ENCODE measurements around the gene EHHADH. TPM values are rescaled to one million over a fixed set of nuclear protein-coding genes. Genes with fewer than 3 reads are reported as not detected.
"Not testable (repeated sequence)": the region's sequence is repeated elsewhere in the genome, so short reads cannot be mapped to it uniquely, and the experiment has no call there.

EHHADH gene
- total RNA-seq, 1 experiment from 2014 or later: not detected

DNA sequence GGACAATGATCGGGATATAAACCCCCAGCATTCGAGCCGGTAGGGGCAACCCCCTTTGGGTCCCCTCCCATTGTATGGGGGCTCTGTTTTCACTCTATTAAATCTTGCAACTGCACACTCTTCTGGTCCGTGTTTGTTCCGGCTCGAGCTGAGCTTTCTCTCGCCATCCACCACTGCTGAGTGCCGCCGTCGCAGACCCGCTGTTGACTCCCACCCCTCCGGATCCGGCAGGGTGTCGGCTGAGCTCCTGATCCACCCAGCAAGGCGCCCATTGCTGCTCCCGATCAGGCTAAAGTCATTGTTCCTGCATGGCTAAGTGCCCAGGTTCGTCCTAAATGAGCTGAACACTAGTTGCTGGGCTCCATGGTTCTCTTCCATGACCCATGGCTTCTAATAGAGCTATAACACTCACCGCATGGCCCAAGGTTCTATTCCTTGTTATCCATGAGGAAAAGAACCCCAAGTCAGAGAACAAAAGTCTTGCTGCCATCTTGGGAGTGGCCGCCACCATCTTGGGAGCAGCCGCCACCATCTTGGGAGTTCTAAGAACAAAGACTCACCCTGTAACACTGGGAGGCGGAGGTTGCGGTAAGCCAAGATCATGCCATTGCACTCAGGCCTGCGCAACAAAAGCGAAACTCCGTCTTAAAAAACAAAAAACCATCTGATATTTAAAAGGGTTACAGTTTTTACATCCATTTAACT is 11.2 kb upstream of the EHHADH start:
- H3K9me3 ChIP-seq (ENCODE audit: low read length): no peaks in the 10 kb centered on the region
- no peaks in the 10 kb centered on the region for H3K79me2 ChIP-seq (ENCODE audit: low read length)
- no peak overlapping the region for H3K4me2 ChIP-seq (ENCODE audit: low read depth, low read length, poor library complexity, severe bottlenecking)
- no peak for DNase-seq
- H3K4me3 ChIP-seq (ENCODE audit: low read length): no peak overlapping the region
- H3K36me3 ChIP-seq (ENCODE audit: insufficient read depth, low read length): no peaks in the 10 kb centered on the region
- no peak overlapping the region for H3K27ac ChIP-seq (ENCODE audit: low read length)
- no peak overlapping the region for H2AFZ ChIP-seq (ENCODE audit: low read length)
- no peaks in the 10 kb centered on the region for H3K4me1 ChIP-seq (ENCODE audit: low read length)
- no peak overlapping the region for H3K9ac ChIP-seq (ENCODE audit: low read length)
- no peaks in the 10 kb centered on the region for H4K20me1 ChIP-seq (ENCODE audit: insufficient read depth, low read depth, low read length)
- H3K27me3 ChIP-seq (ENCODE audit: low read length): no peaks in the 10 kb centered on the region
- no peaks in the 10 kb centered on the region for H3K9me2 ChIP-seq (replicated peaks; ENCODE audit: insufficient read depth, low read length)

DNA sequence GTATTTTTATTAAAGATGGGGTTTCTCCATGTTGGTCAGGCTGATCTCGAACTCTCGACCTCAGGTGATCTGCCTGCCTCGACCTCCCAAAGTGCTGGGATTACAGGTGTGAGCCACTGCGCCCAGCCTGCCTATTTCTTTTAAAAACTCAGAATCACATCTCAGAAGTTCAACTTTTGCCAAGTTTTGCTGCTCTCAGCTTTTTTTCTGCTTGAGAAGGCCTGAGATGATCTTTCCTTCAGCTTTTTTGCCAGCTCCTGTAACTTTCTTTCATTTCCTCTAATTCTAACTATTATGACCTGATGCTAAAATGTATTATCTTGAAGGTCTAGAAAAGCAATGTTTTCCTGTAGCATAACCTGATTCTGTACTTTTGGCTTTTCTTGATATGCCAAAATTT is 9.6 kb upstream of the EHHADH start:
- Histone ChIP-seq H3K9ac (ENCODE audit: low read length) (no peak overlapping the region), H3K9me2 (replicated peaks; ENCODE audit: insufficient read depth, low read length) (no peaks in the 10 kb centered on the region), H3K4me2 (ENCODE audit: low read depth, low read length, poor library complexity, severe bottlenecking) (no peak overlapping the region), H3K4me3 (ENCODE audit: low read length) (no peak overlapping the region), H3K27me3 (ENCODE audit: low read length) (no peaks in the 10 kb centered on the region), H3K79me2 (ENCODE audit: low read length) (no peaks in the 10 kb centered on the region), H3K36me3 (ENCODE audit: insufficient read depth, low read length) (no peaks in the 10 kb centered on the region), H3K4me1 (ENCODE audit: low read length) (no peaks in the 10 kb centered on the region), H3K9me3 (ENCODE audit: low read length) (no peaks in the 10 kb centered on the region), H2AFZ (ENCODE audit: low read length) (no peak overlapping the region), H4K20me1 (ENCODE audit: insufficient read depth, low read depth, low read length) (no peaks in the 10 kb centered on the region), H3K27ac (ENCODE audit: low read length) (no peak overlapping the region)
- no peak for DNase-seq

DNA sequence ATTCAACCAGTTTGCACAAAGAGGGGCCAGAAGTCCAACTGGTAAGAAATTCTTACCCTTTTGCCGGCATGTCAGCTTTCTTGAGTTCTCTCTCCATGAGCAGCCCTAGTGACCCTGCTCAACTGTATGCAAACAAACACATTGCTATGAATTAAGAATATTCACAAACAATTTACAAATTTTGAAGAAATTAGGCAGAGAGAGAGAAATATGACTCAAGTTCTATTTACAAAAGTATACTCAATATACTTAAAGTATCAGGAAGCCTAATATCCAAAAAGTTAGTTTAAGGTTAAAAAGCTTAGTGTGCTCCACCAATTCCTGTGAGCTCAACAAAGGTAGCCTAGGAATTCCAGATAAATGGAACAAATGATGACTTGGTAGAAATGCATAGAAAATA is 3.5 kb upstream of the EHHADH start:
- H3K4me2 ChIP-seq (ENCODE audit: low read depth, low read length, poor library complexity, severe bottlenecking): no peak overlapping the region
- no peaks in the 10 kb centered on the region for H3K79me2 ChIP-seq (ENCODE audit: low read length)
- H3K27ac ChIP-seq (ENCODE audit: low read length): no peak overlapping the region
- H3K4me3 ChIP-seq (ENCODE audit: low read length): no peak overlapping the region
- no peak for DNase-seq
- no peak overlapping the region for H3K9ac ChIP-seq (ENCODE audit: low read length)
- H3K9me3 ChIP-seq (ENCODE audit: low read length): no peaks in the 10 kb centered on the region
- no peaks in the 10 kb centered on the region for H4K20me1 ChIP-seq (ENCODE audit: insufficient read depth, low read depth, low read length)
- no peak overlapping the region for H2AFZ ChIP-seq (ENCODE audit: low read length)
- H3K27me3 ChIP-seq (ENCODE audit: low read length): no peaks in the 10 kb centered on the region
- no peaks in the 10 kb centered on the region for H3K9me2 ChIP-seq (replicated peaks; ENCODE audit: insufficient read depth, low read length)
- no peaks in the 10 kb centered on the region for H3K4me1 ChIP-seq (ENCODE audit: low read length)
- no peaks in the 10 kb centered on the region for H3K36me3 ChIP-seq (ENCODE audit: insufficient read depth, low read length)

DNA sequence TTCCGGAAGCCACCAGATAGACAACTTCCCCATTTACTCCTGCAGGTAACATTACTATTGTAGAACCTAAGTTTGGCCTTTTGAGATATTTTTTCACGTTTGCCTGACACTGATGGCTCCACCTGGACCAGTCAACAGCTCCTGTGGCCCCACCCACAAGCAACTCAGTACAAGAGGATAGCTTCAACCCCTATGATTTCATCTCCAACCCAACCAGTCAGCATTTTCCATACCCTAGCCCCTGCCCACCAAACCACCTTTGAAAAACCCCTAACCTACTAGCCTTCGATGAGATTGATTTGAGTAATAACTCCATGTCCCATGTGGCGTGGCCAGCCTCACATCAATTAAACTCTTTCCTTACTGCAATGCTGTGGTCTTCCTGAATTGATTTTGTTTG is 950 bp upstream of the EHHADH start:
- no peaks in the 10 kb centered on the region for H3K79me2 ChIP-seq (ENCODE audit: low read length)
- no peak overlapping the region for H3K9ac ChIP-seq (ENCODE audit: low read length)
- no peak for DNase-seq
- H2AFZ ChIP-seq (ENCODE audit: low read length): no peak overlapping the region
- H3K36me3 ChIP-seq (ENCODE audit: insufficient read depth, low read length): no peaks in the 10 kb centered on the region
- no peaks in the 10 kb centered on the region for H4K20me1 ChIP-seq (ENCODE audit: insufficient read depth, low read depth, low read length)
- H3K27me3 ChIP-seq (ENCODE audit: low read length): no peaks in the 10 kb centered on the region
- no peaks in the 10 kb centered on the region for H3K9me3 ChIP-seq (ENCODE audit: low read length)
- H3K4me1 ChIP-seq (ENCODE audit: low read length): no peaks in the 10 kb centered on the region
- no peaks in the 10 kb centered on the region for H3K9me2 ChIP-seq (replicated peaks; ENCODE audit: insufficient read depth, low read length)
- H3K27ac ChIP-seq (ENCODE audit: low read length): no peak overlapping the region
- no peak overlapping the region for H3K4me3 ChIP-seq (ENCODE audit: low read length)
- H3K4me2 ChIP-seq (ENCODE audit: low read depth, low read length, poor library complexity, severe bottlenecking): no peak overlapping the region

DNA sequence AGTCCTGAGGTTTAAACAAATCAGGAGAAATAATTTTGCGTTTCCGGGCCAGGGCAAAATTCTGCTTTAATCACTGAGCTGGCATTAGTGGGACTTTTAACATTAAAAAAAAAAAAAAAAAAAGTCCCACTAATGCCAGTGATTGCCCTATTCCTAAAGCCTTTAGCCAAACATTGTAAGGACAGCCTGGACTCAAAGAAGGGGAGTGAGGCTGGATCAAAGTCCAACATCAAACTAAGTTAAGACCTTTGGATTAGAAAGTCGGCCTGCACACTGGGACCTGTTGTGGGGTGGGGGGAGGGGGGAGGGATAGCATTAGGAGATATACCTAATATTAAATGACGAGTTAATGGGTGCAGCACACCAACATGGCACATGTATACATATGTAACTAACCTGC is 716 bp downstream of the EHHADH start:
- H3K4me1 ChIP-seq (ENCODE audit: low read length); H2AFZ ChIP-seq (ENCODE audit: low read length); H3K79me2 ChIP-seq (ENCODE audit: low read length); H3K9me3 ChIP-seq (ENCODE audit: low read length); H3K27me3 ChIP-seq (ENCODE audit: low read length); H3K9me2 ChIP-seq (replicated peaks; ENCODE audit: insufficient read depth, low read length); H3K4me2 ChIP-seq (ENCODE audit: low read depth, low read length, poor library complexity, severe bottlenecking); H3K9ac ChIP-seq (ENCODE audit: low read length); H3K4me3 ChIP-seq (ENCODE audit: low read length); DNase-seq; H3K27ac ChIP-seq (ENCODE audit: low read length); H3K36me3 ChIP-seq (ENCODE audit: insufficient read depth, low read length); H4K20me1 ChIP-seq (ENCODE audit: insufficient read depth, low read depth, low read length): not testable (repeated sequence)

DNA sequence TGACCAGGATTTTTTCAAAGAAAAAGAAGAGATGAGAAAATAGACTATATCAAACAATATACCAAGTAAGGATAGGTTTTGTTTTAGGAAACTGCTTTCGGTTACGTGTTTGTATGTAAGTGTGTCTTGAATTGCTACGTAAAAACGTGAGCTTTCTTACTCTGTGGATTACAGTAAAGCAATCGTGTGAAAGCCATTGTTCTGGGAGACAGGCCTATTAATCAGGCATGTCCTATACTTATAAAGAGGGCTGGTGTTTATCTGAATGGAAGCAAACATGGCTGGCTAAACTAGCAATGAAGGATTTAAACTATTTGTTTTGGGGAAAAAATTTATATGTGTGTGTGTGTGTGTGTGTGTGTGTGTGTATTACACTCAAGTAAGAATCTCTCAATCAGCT is 2.6 kb downstream of the EHHADH start:
- no peaks in the 10 kb centered on the region for H3K79me2 ChIP-seq (ENCODE audit: low read length)
- H4K20me1 ChIP-seq (ENCODE audit: insufficient read depth, low read depth, low read length): no peaks in the 10 kb centered on the region
- H3K4me2 ChIP-seq (ENCODE audit: low read depth, low read length, poor library complexity, severe bottlenecking): no peak overlapping the region
- DNase-seq: no peak
- no peak overlapping the region for H2AFZ ChIP-seq (ENCODE audit: low read length)
- H3K9me2 ChIP-seq (replicated peaks; ENCODE audit: insufficient read depth, low read length): no peaks in the 10 kb centered on the region
- H3K9me3 ChIP-seq (ENCODE audit: low read length): no peaks in the 10 kb centered on the region
- H3K27me3 ChIP-seq (ENCODE audit: low read length): no peaks in the 10 kb centered on the region
- no peaks in the 10 kb centered on the region for H3K36me3 ChIP-seq (ENCODE audit: insufficient read depth, low read length)
- H3K27ac ChIP-seq (ENCODE audit: low read length): no peak overlapping the region
- no peak overlapping the region for H3K4me3 ChIP-seq (ENCODE audit: low read length)
- no peak overlapping the region for H3K9ac ChIP-seq (ENCODE audit: low read length)
- no peaks in the 10 kb centered on the region for H3K4me1 ChIP-seq (ENCODE audit: low read length)

DNA sequence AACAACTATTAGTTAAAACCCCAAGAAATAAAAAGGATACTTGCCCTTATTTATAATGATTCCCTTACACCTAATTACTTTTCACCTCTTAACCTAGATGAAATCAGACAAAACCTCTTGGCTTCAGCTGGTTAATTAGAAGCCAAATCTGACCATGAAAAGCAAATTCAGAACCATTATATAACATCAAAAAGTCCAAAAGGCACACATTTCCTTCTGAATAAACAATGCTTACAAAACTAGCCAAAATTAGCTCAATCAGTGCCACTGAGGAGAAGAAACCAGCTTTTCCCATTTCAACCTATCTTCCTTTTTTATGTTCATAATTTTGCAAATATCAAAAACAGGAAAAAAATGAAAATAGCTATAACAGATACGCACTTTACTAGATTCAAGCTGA is 3.2 kb downstream of the EHHADH start:
- H3K4me1 ChIP-seq (ENCODE audit: low read length): no peaks in the 10 kb centered on the region

DNA sequence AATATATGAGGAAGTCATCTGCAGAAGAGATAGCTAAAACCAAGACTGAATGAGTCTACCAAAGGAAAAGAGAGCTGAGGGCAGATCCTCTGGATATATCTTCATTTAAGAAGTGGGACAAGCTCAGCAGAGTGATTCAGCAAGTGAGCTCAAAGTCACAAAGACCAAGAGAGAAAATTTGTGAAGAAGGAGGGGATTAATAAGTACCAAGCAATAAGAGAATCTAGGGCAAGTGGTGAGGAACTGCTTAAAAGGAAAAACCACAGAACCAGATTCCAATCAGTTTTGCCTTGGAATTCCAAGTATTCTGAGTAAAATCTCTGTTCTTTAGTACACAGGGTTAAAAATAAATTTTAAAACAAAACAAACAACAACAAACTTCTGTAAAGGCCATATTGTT is 3.6 kb downstream of the EHHADH start:
- Histone ChIP-seq H3K27ac (ENCODE audit: low read length) (no peak overlapping the region), H3K79me2 (ENCODE audit: low read length) (no peaks in the 10 kb centered on the region), H3K9ac (ENCODE audit: low read length) (no peak overlapping the region), H3K9me3 (ENCODE audit: low read length) (no peaks in the 10 kb centered on the region), H3K4me1 (ENCODE audit: low read length) (no peaks in the 10 kb centered on the region), H3K36me3 (ENCODE audit: insufficient read depth, low read length) (no peaks in the 10 kb centered on the region), H3K9me2 (replicated peaks; ENCODE audit: insufficient read depth, low read length) (no peaks in the 10 kb centered on the region), H3K27me3 (ENCODE audit: low read length) (no peaks in the 10 kb centered on the region), H4K20me1 (ENCODE audit: insufficient read depth, low read depth, low read length) (no peaks in the 10 kb centered on the region), H3K4me2 (ENCODE audit: low read depth, low read length, poor library complexity, severe bottlenecking) (no peak overlapping the region), H3K4me3 (ENCODE audit: low read length) (no peak overlapping the region), H2AFZ (ENCODE audit: low read length) (no peak overlapping the region)
- no peak for DNase-seq

More for the DNA sequence above, 3.2 kb downstream of the EHHADH start:
- H4K20me1 ChIP-seq (ENCODE audit: insufficient read depth, low read depth, low read length): no peaks in the 10 kb centered on the region
- H3K9ac ChIP-seq (ENCODE audit: low read length): no peak overlapping the region
- no peaks in the 10 kb centered on the region for H3K79me2 ChIP-seq (ENCODE audit: low read length)
- H3K27ac ChIP-seq (ENCODE audit: low read length): no peak overlapping the region
- no peak for DNase-seq
- no peak overlapping the region for H3K4me2 ChIP-seq (ENCODE audit: low read depth, low read length, poor library complexity, severe bottlenecking)
- no peak overlapping the region for H3K4me3 ChIP-seq (ENCODE audit: low read length)
- H2AFZ ChIP-seq (ENCODE audit: low read length): no peak overlapping the region
- no peaks in the 10 kb centered on the region for H3K36me3 ChIP-seq (ENCODE audit: insufficient read depth, low read length)
- no peaks in the 10 kb centered on the region for H3K27me3 ChIP-seq (ENCODE audit: low read length)
- H3K9me2 ChIP-seq (replicated peaks; ENCODE audit: insufficient read depth, low read length): no peaks in the 10 kb centered on the region
- H3K9me3 ChIP-seq (ENCODE audit: low read length): no peaks in the 10 kb centered on the region

DNA sequence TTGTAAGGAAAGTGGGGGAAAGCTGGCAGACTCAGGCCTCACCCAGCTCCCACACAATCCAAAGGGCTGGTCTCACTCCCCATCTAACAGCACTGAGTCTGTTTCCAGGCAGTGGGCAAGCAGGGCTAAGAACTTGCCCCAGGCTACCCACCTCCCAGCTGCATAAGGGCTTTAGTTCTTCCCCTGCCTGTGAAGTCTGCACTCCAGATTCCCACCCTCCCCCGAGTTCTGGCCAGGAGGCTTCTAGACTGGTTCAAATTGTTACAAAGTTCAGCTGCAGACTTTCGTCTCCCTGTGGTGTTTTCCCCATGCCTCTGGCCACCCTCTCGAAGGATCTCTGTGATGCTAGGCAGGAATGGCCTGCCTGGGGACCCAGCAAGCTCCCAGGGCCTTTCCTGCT is 11.2 kb downstream of the EHHADH start:
- no peak overlapping the region for H3K4me2 ChIP-seq (ENCODE audit: low read depth, low read length, poor library complexity, severe bottlenecking)
- no peak for DNase-seq
- H2AFZ ChIP-seq (ENCODE audit: low read length): no peak overlapping the region

More for the DNA sequence above, 11.2 kb downstream of the EHHADH start:
- H3K9ac ChIP-seq (ENCODE audit: low read length): no peak overlapping the region
- H3K9me2 ChIP-seq (replicated peaks; ENCODE audit: insufficient read depth, low read length): no peaks in the 10 kb centered on the region
- H3K27me3 ChIP-seq (ENCODE audit: low read length): no peaks in the 10 kb centered on the region
- H3K27ac ChIP-seq (ENCODE audit: low read length): no peak overlapping the region
- H3K4me3 ChIP-seq (ENCODE audit: low read length): no peak overlapping the region
- no peaks in the 10 kb centered on the region for H3K79me2 ChIP-seq (ENCODE audit: low read length)
- H4K20me1 ChIP-seq (ENCODE audit: insufficient read depth, low read depth, low read length): no peaks in the 10 kb centered on the region
- H3K4me1 ChIP-seq (ENCODE audit: low read length): no peaks in the 10 kb centered on the region
- no peaks in the 10 kb centered on the region for H3K36me3 ChIP-seq (ENCODE audit: insufficient read depth, low read length)
- H3K9me3 ChIP-seq (ENCODE audit: low read length): no peaks in the 10 kb centered on the region
